HG03354 (cell line): ENCODE measurements around the gene TTLL5.

Source experiments
- ATAC-seq: cut with Tn5 transposase; IDR thresholded peaks from one replicate; pipeline ENCODE4 v1.9.1; 2021; ENCODE audit warnings: mild to moderate bottlenecking; ENCODE audit not compliant: unreplicated experiment, poor library complexity, severe bottlenecking

TTLL5 gene

GRCh38 chr14:75697918-75698317 is 36.9 kb downstream of the TTLL5 start:
- no peak for ATAC-seq

- no peak for ATAC-seq
These were observed 38.3 kb downstream of the TTLL5 start for GRCh38 chr14:75699331-75699730.

GRCh38 chr14:75700295-75700694 is 39.2 kb downstream of the TTLL5 start:
- no peak for ATAC-seq

GRCh38 chr14:75702122-75702521 is 41.1 kb downstream of the TTLL5 start:
- no peak for ATAC-seq

- ATAC-seq: no peak
These were observed 41.7 kb downstream of the TTLL5 start for GRCh38 chr14:75702616-75703261.

- no peak for ATAC-seq
These were observed 42.4 kb downstream of the TTLL5 start for GRCh38 chr14:75703467-75703866.

- ATAC-seq: no peak
These were observed 44.0 kb downstream of the TTLL5 start for GRCh38 chr14:75705014-75705413.

- ATAC-seq: no peak
These were observed 48.3 kb downstream of the TTLL5 start for GRCh38 chr14:75709207-75709812.

- no peak for ATAC-seq
These were observed 50.2 kb downstream of the TTLL5 start for GRCh38 chr14:75711105-75711795.

- ATAC-seq: no peak
These were observed 50.8 kb downstream of the TTLL5 start for GRCh38 chr14:75711796-75712211.

DNA sequence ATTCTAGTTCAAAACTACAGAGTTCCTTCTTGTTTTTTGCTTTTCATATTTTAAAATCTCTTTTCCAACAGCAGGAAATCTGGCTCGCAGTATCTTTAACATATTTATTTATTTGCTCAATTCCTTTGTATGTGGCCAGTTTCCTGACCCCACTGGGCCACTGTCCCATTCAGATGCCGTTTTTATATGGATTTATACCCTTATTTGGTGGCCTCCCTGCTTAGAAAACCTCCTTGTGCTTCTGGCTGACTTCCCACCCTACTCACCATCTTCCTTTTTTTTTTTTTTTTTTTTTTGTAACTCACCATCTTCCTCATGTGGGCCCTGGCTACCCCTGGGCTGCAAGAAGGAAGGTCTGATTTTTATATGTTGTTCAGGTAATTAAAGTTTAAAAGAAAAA is 53.9 kb downstream of the TTLL5 start:
- ATAC-seq: no peak

DNA sequence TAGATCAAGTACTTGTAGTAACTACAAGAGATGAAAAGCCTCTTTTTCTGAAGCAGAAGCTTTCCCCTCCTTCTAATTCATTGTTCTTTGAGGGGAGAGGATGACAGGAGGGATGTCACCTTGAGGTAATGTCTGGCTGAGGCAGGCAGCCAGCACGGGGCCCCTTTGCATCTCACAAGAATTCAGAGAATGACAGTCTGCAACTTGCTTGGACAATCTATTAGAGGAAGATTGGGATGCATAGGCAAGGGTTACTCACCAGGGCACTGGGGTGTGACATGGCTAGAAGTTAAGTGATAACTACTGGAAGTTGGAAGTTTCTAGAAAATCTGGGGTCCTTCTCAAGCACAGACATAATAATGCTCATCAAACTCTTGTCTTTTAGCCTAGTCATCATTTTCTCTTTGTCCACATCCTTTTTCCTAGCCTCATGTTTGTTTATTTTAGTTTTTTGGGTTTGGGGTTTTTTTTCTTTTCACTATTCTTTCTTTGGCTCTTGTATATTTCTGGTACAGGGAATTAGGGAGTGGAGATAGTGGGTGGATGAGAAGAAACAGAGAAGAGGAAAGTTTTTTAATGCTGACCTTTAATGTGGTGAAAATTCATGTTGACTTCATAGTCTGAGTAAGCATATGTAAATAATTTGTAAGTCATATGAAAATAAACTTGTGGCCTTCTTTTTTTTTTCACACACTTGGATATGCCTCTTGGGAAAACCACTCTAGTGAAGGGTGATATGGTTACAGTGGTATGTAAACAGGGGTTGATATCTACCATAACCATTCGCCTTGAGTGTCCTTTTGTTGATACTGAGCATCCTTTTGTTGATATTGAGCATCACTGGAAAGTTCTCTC is 55.1 kb downstream of the TTLL5 start:
- no peak for ATAC-seq

DNA sequence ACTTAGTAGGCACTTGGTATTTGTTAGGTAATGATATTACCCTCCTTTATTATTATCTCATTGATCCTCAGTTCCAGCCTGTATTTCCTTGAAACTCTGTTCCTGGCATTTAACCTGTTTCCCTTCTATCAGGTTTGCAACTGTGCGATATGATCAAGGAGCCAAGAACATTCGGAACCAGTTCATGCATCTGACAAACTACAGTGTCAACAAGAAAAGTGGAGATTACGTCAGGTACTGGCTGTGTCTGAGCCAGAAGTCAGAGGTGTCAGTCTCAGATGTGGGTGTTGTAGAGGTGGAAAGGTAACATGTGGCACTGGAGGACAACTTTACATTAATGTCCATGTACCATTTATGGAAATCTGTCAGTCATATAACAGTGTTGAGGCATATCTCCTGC is 56.7 kb downstream of the TTLL5 start:
- no peak for ATAC-seq

- no peak for ATAC-seq
These were observed 57.2 kb downstream of the TTLL5 start for GRCh38 chr14:75718199-75718598.

GRCh38 chr14:75720116-75720515 is 59.1 kb downstream of the TTLL5 start:
- no peak for ATAC-seq

DNA sequence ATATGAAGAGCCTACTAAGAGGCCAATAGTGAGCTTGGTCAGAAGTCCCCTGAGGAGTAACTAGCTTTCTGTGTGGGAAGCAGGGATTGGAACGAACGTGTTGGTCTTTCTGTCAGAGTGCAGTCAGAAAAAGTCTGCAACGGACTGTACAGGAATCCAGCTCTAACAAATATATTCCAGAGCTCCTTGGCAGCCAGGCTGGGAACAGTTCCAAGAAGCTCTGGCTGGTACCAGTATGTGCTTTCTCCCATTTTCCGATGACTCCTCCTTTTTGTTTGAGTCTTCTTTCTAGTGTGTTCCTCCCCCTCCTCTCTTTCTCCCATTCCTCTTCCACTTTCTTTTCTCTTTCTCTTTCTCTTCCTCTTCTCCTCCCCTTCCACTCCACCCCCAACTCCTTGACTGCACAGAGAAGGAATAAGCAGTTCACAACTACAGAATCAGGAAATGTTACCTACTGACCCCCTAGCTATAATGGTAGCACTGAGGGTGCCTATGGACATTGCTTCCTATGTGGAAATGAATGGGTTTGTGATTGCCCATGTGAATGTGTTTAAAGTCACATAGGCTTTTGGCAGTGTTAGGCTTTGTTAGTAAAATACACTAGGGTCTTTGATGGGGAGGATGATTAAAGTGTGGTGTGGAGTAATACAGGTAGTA is 59.9 kb downstream of the TTLL5 start:
- ATAC-seq: no peak

GRCh38 chr14:75723716-75724115 is 62.7 kb downstream of the TTLL5 start:
- no peak for ATAC-seq

DNA sequence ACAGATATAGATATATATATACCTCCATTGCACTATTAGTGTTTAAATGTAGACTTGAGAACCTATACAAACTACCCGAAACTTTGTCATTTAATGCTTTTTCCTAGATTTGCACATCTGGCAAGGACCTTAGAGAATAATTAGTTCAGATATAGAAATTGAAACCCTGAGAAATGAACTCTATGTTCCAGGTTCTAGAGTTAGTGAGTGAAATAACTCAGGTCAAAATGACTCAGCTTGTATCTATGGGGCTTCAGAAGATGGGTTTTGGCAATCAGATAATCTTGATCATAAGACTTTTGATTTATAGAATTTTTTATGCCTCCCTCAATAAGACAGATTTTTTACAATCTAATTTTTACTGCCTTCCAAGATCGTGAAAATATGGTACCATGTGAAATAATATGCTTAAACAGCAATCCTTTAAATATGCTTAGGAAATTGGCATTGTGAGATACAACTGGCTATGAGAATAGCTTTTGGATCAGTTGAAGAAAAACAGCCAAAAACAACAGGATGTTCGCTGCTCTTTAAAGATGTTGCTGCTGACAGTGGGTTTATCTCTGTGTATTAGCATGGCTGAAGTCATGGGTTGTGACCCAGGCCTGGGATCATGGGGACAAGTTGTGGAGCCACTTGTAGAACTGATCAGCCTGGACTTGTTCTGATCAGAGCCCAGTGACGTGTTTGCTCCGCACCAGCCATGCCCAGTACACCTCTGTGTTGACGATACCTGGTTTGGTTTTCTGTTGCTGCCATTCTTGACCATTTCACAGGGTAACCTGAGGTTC is 63.6 kb downstream of the TTLL5 start:
- no peak for ATAC-seq

- no peak for ATAC-seq
These were observed 64.4 kb downstream of the TTLL5 start for GRCh38 chr14:75725481-75725880.
